ENCODE results near the gene HCST. TPM values are rescaled to one million over a fixed set of nuclear protein-coding genes. Genes with fewer than 3 reads are reported as not detected.
A peak's percentile ranks its signal among the peaks of the same experiment; 100 is the strongest.

Gene HCST
- total and polyA plus RNA-seq, 2 donors from 2014 or later = 10.6 to 16.7 TPM

DNA sequence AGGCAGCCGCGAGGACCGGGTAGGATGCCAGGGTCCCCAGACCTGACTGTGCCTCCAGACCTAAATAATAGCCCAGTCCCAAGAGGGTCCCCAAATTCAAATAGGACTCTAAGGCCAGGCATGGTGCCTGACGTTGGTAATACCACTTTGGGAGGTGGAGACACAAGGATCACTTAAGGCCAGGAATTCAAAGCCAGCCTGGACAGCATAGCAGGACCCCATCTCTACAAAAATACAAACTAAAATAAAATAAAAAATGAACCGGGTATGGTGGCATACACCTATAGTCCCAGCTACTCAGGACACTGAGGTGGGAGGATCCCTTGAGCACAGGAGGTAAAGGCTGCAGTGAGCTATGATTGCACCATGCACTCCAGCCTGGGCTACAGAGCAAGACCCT lies 39.3 kb upstream of the HCST start:
- intact Hi-C loops (cut with DNase I) = no loop called here
- H3K9ac ChIP-seq (ENCODE audit: low read length in 3 of 3) = no peak overlapping the region
- H3K9me3 ChIP-seq (ENCODE audit: control insufficient read depth in 2 of 3, insufficient read depth in 1 of 3, low read length in 3 of 3) = no peaks in the 10 kb centered on the region
- H3K27me3 ChIP-seq (ENCODE audit: control insufficient read depth, insufficient read depth, low read length) = no peaks in the 10 kb centered on the region
- DNase-seq = no peak
- no peak for FAIRE-seq
- TF ChIP-seq, protein P1, sequence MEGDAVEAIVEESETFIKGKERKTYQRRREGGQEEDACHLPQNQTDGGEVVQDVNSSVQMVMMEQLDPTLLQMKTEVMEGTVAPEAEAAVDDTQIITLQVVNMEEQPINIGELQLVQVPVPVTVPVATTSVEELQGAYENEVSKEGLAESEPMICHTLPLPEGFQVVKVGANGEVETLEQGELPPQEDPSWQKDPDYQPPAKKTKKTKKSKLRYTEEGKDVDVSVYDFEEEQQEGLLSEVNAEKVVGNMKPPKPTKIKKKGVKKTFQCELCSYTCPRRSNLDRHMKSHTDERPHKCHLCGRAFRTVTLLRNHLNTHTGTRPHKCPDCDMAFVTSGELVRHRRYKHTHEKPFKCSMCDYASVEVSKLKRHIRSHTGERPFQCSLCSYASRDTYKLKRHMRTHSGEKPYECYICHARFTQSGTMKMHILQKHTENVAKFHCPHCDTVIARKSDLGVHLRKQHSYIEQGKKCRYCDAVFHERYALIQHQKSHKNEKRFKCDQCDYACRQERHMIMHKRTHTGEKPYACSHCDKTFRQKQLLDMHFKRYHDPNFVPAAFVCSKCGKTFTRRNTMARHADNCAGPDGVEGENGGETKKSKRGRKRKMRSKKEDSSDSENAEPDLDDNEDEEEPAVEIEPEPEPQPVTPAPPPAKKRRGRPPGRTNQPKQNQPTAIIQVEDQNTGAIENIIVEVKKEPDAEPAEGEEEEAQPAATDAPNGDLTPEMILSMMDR (IDR thresholded peaks at IDR 0.05; ENCODE audit: borderline replicate concordance, extremely low read depth, insufficient read depth) = no peak
- H3K4me1 ChIP-seq (ENCODE audit: control insufficient read depth in 2 of 3, insufficient read depth in 2 of 3, low read depth in 1 of 3, low read length in 3 of 3) = peaks cover 0 to 4% (median 0%) of the 10 kb centered on the region in 3 donors
- H3K4me3 ChIP-seq (ENCODE audit: low read length in 3 of 3) = no peak overlapping the region
- no peaks in the 10 kb centered on the region for H3K36me3 ChIP-seq (ENCODE audit: control insufficient read depth in 2 of 3, insufficient read depth in 3 of 3, low read length in 3 of 3)
- H3K27ac ChIP-seq (ENCODE audit: low read depth in 2 of 2, low read length in 2 of 2) = no peak overlapping the region

DNA sequence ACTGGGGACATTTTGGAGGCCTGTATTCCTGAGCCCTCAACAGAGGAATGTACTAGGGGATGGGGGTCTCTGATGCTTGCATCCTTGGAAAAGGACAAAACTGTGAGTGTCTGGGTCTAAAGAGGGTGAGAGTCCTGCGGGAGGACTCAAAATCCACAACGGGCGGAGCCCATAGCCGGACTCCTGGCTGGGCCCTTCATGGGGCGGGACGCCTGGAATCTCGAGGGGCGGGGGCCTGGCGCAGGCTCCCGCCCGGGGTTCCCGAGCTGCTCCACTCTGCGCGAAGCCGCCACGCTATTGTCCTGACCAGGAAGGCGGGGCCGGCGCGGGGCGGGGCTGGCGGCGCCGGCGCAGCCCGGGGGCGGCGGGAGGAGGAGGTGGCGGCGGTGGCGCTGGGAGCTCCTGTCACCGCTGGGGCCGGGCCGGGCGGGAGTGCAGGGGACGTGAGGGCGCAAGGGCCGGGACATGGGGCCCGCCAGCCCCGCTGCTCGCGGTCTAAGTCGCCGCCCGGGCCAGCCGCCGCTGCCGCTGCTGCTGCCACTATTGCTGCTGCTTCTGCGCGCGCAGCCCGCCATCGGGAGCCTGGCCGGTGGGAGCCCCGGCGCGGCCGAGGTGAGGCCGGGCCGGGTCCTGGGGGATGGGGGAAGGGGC lies 34.0 kb upstream of the HCST start, which contains the start of gene APLP1:
APLP1 (plus strand) TSS at position 403 of the 651 bp plus-strand sequence; CDS start at position 466, 63 bp downstream.
- TF ChIP-seq, protein P1 (IDR thresholded peaks at IDR 0.05; ENCODE audit: borderline replicate concordance, extremely low read depth, insufficient read depth) = no peak
- Histone ChIP-seq H3K27ac (ENCODE audit: low read depth in 2 of 2, low read length in 2 of 2) (no peak within 1 kb of the TSS), H3K4me1 (ENCODE audit: control insufficient read depth in 2 of 3, insufficient read depth in 2 of 3, low read depth in 1 of 3, low read length in 3 of 3) (peaks cover 0 to 6% (median 0%) of the 10 kb centered on the region in 3 donors), H3K27me3 (ENCODE audit: control insufficient read depth, insufficient read depth, low read length) (no peaks in the 10 kb centered on the region), H3K9me3 (ENCODE audit: control insufficient read depth in 2 of 3, insufficient read depth in 1 of 3, low read length in 3 of 3) (no peaks in the 10 kb centered on the region), H3K9ac (ENCODE audit: low read length in 3 of 3) (no peak within 1 kb of the TSS), H3K4me3 (ENCODE audit: low read length in 3 of 3) (no peak within 1 kb of the TSS), H3K36me3 (ENCODE audit: control insufficient read depth in 2 of 3, insufficient read depth in 3 of 3, low read length in 3 of 3) (no peaks in the 10 kb centered on the region)
- FAIRE-seq (no peak), DNase-seq (peak; percentile 56 to 87 (median 72))
- intact Hi-C loops (cut with DNase I) = no loop called here

DNA sequence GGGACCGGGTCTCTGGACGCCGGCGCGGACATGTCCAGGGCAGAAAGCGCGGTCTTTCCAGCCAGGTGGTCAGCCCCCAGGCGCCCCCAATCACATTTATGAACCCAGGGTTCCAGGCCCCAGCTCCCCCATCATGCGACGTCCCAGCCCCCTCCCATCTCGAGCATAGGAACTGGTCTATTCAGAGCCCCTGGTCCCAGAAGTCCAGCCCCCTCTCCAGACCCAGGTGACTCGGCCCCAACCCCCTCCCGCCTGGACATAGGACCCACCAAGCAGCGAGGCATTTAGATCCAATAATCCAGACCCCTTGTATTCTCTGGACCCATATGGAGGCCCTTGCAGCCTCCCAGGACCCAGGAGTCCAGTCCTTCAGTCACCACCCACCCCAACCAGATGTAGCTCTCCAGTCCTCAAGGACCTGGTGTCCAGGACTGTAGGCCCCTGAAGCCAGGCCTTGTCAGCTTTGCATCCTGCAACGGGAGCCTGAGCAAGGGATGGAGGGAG lies 33.5 kb upstream of the HCST start:
- H3K4me3 ChIP-seq (ENCODE audit: low read length in 3 of 3) = no peak overlapping the region
- no peaks in the 10 kb centered on the region for H3K9me3 ChIP-seq (ENCODE audit: control insufficient read depth in 2 of 3, insufficient read depth in 1 of 3, low read length in 3 of 3)
- H3K27ac ChIP-seq (ENCODE audit: low read depth in 2 of 2, low read length in 2 of 2) = no peak overlapping the region
- intact Hi-C loops (cut with DNase I) = no loop called here
- H3K4me1 ChIP-seq (ENCODE audit: control insufficient read depth in 2 of 3, insufficient read depth in 2 of 3, low read depth in 1 of 3, low read length in 3 of 3) = peaks cover 0 to 6% (median 0%) of the 10 kb centered on the region in 3 donors
- H3K36me3 ChIP-seq (ENCODE audit: control insufficient read depth in 2 of 3, insufficient read depth in 3 of 3, low read length in 3 of 3) = no peaks in the 10 kb centered on the region
- FAIRE-seq = no peak
- H3K9ac ChIP-seq (ENCODE audit: low read length in 3 of 3) = no peak overlapping the region
- H3K27me3 ChIP-seq (ENCODE audit: control insufficient read depth, insufficient read depth, low read length) = no peaks in the 10 kb centered on the region
- DNase-seq = peak in 1 of 5 donors; percentile 69
- TF ChIP-seq, protein P1 (IDR thresholded peaks at IDR 0.05; ENCODE audit: borderline replicate concordance, extremely low read depth, insufficient read depth) = no peak

Data from kidney (tissue), 14 donors.